NOMO-1 treated with dmso at 0.1 percent for 144 hours (cell line): ENCODE results near the gene DESI1.
"Not testable (repeated sequence)": the region's sequence is repeated elsewhere in the genome, so short reads cannot be mapped to it uniquely, and the experiment has no call there.

Experiments used
- DNase-seq: peaks from one replicate; lab custom pipeline; 2025; ENCODE audit not compliant: unreplicated experiment; lab: John Stamatoyannopoulos, UW

The DESI1 gene

DNA sequence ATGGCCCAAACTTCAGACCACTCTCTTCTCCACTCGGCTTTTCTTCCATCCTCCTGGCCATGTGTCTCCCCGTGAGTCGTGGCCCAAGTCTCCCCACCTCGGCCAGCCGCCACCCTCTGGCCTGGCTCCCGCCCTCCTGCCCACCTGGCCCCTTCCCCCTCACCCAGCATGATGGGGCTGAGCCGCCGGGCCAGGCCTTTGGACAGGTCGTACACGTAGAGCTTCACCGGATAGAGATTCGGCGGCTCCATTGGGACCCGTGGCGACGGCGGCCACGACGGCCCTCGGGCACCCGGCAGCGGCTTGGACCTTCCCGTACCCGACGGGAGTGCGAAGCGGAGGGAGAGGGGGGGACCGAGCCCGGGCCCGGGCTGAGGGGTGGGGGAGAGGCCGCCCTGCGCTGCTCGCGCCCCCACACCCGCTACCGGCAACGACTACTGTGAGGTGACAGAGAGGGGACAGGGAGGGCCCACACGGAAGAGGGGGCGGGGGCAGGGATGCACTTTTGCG is at the start of gene DESI1:
DESI1 (minus strand) TSS at position 455 of the 510 bp plus-strand sequence; CDS start at position 251, 204 bp downstream.
- DNase-seq: no peak

DNA sequence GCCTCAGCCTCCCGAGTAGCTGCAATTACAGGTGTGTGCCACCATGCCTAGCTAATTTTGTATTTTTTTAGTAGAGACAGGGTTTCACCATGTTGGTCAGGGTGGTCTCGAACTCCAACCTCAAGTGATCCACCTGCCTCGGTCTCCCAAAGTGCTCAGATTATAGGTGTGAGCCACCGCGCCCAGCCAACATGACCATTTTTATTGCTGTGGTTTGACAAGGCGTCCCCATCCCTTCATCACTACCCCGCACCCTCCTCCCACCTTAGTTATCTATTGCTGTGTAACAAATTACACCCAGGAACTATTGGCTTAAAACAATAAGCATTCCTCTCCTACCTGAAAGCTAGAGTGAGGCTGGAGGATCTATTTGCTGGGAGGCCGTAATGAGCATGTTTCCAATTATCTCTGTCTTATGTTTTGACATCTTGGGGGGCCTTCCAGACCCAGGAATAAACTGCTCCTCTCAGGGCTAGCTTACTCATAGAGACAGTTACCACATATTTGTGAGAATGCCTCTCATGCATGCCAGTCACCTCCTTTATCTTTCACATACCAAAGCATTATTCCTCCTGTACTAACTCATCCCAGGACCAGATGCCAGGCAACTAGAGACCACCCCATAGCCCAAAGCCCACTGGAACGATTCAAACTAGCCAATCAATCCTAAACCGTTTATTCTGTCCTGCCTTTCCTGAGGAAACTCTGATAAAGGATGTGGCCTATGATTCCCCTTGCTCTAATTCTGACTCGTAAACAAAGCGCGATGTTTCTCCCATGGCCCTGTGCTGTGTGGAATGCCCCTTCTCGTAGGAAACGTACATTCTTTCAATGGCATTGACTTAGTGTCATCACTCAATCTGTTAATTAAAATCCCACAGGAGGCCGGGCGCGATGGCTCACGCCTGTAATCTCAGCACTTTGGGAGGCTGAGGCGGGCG is 48.4 kb upstream of the DESI1 start:
- no peak for DNase-seq

DNA sequence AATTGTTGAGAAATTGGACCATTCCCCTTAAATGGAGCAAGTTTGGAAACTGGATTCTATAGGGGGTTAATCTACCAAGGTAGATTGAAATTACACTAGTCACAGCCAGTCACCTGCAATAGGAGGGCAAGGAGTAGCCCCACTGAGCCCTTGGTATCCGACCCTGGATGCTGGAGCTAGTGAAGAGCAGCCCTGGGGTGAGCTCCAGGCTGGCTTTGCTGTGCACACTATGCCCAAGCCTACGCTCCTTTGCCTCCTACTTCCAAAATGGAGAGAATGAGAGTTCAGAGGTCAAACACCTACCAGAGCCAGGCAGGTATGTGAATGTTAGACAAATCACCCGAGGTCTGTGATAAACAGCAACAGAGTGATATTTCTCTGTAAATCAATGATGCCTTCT is 44.1 kb upstream of the DESI1 start:
- no peak for DNase-seq

DNA sequence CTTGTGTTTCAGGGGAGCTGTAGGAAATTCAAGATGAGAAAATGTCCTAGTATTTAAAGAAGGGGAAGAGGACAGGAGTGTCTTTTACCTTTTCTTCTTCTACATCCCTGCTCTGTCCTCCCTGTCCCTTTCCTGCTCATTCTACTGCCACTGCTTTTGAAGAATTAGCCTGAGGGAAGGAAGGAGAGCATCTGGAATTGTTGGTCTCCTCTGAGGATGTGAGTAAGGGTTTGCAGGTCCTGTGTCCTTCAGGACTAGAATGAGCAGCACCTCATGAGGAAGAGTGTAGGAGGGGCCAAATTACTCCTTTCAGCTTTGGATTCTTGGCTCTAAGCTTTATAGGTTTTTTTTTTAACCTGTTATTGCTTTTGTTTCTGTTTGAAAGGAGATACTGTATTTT is 43.6 kb upstream of the DESI1 start:
- DNase-seq: no peak

DNA sequence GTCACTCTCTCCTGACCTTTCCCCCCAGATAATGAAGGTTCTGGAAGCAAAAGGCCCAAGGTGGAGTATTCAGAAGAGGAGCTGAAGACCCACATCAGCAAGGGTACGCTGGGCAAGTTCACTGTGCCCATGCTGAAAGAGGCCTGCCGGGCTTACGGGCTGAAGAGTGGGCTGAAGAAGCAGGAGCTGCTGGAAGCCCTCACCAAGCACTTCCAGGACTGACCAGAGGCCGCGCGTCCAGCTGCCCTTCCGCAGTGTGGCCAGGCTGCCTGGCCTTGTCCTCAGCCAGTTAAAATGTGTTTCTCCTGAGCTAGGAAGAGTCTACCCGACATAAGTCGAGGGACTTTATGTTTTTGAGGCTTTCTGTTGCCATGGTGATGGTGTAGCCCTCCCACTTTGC is 42.8 kb upstream of the DESI1 start:
- DNase-seq: not testable (repeated sequence)

DNA sequence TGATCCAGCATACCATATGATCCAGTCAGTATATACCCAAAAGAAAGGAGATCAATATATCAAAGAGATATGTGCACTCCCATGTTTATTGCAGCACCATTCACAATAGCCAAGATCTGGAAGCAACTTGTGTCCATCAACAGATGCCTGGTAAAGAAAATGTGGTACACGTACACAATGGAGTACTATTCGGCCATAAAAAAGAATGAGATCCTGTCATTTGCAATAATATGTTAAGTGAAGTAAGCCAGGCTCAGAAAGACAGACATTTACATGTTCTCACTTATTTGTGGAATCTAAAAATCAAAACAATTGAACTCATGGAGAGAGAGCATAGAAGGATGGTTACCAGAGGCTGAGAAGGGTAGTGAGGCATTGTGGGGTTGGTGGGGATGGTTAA is 40.9 kb upstream of the DESI1 start:
- no peak for DNase-seq

DNA sequence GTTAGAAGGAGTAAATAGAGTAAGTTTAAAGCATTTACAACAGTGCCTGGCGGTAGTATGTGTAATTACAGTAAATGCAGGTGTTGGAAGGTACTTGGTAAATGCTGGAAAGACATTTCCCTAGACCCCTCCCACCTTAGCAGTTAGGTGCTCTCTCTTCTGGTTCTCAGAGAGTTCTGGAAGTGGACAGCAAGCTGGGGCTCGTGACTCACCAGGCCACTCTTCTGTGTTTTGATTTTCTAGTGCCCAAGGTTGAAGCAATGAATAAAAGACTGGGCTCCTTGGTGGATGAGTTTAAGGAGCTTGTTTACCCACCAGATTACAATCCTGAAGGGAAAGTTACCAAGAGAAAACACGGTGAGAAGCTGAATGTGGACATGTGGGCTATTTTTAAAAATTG is 40.2 kb upstream of the DESI1 start:
- DNase-seq: no peak

DNA sequence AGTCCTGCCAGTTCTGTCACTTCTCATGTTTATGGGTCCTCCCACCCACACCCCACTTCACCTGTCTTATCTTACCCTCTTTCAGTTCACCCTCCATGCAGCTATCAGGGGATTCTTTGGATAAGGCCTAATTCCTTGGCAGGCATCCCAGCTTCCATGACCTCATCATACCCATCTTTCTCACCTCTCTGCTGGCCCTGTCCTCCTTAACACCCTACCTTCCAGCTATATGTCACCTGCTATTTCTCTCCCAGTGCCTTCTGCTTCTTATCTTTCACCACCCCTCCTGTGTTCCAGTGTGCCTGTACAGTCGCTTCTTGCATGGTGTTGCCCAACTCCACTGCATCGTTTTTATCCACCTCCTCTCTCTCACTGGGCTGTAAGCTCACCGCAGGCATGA is 39.6 kb upstream of the DESI1 start:
- no peak for DNase-seq

DNA sequence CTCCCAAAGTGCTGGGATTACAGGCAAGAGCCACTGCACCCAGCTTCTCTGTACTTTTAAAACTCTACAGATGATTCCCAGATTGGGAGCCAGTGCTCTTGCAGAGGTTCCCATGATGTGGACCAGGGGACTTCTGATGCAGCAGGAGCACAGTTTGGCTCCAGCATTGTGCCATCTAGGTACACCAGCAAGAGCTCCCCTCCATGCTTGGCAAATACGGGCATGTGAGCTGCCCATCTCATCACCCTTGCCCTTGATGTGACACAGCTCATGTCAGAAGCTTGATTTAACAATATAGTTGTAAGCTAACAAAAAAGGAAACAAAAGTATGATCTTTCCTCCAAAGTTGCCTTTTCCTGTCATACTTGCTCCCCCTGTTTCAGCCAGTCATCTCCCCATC is 39.1 kb upstream of the DESI1 start:
- no peak for DNase-seq

DNA sequence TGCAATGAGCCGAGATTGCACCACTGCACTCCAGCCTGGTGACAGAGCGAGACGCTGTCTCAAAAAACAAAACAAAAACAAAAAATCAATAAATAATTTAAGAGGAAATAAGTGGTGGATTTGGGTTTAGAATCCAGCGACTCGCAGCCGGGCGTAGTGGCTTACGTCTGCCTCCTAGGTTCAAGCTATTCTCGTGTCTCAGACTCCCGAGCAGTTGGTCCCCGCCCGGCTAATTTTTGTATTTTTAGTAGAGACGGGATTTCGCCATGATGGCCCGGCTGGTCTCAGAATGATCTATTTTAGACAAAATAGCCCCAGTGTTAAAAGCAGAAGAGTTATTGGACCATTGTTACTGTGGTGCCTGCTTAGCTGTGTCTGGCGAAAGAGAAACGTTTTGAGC is 38.0 kb upstream of the DESI1 start:
- no peak for DNase-seq

DNA sequence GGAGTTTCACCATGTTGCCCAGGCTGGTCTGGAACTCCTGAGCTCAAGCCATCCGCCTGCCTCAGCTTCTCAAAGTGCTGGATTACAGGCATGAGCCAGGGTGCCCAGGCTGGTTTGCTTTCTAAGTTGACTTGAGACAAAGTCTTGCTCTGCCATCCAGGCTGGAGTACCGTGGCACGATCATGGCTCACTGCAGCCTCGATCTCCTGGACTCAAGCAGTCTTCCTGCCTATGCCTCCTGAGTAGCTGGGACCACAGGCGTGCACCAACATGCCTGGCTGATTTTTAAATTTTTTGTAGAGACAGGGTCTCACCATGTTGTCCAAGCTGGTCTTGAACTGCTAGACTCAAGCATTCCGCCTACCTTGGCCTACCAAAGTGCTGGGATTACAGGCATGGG is 36.9 kb upstream of the DESI1 start:
- DNase-seq: no peak

DNA sequence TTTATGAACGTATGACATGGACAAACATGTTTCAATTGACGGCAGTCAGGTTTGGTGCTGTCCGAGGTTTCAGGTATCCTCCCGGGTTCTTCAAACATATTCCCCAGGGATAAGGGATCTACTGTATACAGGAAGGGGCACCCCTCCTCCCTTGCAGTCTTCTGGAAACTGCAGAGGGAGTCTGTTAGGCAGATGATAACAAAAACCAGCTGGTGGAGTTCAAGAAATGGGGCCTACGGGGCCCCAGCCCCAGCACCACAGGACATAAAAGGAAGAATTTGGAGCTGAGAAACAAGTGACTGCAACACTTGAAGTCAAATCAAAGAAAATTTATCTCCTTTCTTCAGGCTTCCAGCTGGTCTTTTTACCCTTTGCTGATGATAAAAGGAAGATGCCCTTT is 35.7 kb upstream of the DESI1 start:
- no peak for DNase-seq

DNA sequence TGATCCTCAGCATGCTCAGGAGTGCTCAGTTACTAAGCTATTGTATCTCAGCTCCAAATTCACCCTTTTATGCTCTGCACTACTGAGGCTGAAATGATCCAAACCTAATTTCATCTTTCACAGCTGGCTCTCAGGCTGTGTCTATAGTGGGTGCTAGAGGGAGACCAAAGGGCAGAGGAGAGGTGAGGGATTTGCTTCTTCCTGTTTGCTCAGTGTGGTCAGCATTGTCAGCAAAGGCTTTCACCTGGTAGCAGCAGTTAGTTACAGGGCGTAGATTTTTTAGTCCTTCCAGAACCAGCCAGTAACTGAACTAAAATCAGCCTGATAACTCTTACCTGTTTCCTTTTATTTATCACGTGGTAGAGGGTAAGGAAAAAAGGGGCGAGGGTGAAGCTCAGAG is 33.5 kb upstream of the DESI1 start:
- DNase-seq: no peak

DNA sequence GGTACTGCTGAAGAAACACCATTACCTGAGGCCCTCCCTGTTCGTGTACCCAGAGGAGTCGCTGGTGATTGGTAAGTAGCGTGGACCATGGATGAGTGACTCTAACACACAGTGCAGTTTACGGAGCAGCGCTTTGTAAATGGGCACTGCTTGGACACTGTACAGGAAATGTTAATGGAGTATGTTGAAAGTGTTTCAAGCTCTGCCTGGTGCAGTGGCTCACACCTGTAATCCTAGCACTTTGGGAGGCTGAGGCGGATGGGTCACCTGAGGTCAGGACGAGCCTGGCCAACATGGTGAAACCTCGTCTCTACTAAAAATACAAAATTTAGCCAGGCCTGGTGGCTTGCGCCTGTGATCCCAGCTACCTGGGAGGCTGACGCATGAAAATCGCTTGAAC is 30.0 kb upstream of the DESI1 start:
- DNase-seq: no peak

DNA sequence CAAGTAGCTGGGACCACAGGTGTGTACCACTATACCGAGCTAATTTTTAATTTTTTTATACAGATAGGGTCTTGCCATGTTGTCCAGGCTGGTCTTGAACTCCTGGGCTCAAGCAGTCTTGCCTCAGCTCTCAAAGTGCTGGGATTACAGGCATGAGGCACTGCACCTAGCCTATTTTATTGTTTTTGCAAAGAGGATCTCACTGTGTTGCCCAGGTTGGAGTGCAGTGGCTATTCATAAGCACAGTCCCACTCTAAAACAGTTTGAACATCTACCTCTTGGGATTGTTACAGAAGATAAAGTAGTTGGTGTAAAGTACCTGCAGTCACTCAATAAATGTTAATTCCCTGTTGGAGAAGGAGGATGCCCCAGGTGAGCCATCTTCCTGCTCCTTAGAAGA is 29.4 kb upstream of the DESI1 start:
- DNase-seq: no peak

DNA sequence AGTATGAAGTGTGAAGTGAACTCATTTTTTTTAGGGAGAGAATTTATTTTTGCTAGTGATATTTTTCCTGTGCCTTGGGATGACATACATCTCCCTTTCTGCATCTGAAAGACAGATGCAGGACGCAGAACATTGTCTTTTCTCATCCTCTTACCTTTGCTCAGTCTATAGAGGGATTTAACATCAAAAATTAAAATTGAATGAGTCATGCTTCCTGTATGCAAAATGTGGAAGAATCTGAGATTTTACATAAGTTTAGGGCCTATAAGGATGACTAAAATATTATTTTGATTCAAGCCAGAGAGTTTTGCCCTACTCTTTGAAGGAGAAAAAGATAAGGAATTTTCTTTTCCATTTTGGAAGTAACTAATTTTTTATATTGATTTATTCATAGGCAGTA is 27.6 kb upstream of the DESI1 start:
- DNase-seq: no peak

DNA sequence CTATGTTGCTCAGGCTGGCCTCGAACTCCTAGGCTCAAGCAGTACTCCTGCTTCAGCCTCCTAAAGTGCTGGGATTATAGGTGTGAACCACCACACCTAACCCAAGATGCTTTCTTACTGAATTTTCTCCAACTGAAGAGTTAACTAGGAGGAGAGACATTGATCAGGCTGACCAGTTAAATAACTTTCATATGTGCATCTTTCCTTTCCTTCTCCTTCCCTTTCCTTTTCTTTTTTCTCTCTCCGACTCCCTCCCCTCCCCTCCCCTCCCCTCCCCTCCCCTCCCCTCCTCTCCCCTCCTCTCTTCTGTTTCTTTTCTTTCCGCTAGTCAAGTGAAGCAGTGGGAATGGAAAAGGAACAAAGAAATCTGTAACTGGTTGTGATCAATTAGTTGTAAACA is 26.9 kb upstream of the DESI1 start:
- DNase-seq: no peak

DNA sequence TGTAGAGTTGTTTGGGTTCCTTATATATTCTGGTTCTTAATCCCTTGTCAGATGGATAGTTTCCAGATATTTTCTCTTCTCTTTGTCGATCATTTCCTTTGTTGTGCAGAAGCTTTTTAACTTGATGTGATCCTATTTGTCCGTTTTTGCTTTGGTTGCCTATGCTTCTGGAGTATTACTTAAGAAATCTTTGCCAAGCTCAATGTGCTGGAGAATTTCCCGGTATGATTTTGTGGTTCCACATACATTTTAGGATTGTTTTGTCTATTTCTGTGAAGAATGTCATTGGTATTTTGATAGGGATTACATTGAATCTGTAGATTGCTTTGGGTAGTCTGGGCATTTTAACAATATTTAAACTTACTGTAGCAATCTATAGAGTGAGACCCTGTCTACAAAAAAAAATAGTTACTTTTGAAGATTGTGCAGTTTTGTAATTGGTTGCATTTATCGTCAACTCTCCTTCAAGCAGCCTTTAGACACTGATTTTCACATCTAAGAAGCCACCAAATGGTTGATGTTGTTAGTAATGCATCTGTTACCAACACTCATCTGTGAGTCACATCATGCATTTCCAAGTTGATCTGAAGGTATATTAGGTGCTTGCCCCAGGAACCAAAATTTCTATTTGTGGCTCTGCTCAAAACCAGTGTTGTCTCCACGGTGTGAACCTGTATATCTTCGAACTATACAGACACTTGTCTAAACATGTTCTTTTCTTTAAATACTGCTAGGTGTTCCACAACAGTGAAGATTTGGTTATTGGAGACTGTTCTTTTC is 21.7 kb upstream of the DESI1 start:
- DNase-seq: no peak

DNA sequence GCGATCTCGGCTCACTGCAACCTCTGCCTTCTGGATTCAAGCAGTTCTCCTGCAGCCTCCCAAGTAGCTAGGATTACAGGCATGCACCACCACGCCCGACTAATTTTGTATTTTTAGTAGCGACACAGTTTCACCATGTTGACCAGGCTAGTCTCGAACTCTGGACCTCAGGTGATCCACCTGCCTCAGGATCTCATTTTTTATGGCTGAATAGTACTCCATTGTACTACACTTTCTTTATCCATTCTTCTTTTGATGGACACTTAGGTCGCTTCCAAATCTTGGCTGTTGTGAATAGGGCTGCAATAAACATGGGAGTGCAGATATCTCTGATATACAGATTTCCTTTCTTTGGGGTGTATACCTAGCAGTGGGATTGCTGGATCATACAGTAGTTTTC is 21.0 kb upstream of the DESI1 start:
- no peak for DNase-seq

DNA sequence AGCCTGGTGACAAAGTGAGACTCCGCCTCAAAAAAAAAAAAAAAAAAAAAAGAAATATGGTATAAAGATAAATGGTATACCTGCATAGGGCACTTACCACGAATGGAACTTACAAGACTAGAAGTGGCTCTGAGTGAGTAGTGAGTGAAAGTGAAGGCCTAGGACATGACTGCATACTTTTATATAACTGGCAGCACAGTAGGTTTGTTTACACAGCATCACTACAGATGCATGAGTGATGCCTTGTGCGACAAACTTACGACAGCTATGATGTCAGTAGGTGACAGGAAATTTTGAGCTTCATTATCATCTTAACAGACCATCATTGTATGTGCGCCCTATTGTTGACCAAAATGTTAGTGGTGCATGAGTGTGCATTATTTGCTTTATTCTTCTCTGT is 17.9 kb upstream of the DESI1 start:
- DNase-seq: no peak

DNA sequence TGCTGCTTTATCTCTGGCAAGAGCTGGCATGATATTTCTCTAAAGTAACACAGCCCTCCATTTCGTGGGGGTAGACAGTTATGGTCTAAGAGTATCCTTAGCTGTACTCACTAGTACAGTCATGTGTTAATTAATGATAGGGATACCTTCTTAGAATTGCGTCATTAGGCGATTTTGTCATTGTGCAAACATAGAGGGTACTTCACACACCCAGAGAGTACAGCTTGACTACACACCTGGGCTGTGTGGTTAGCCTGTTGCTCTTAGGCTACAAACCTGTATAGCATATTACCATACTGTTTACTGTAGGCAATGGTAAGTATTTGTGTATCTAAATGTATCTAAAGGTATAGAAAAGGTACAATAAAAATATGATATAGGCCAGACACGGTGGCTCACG is 17.3 kb upstream of the DESI1 start:
- no peak for DNase-seq

DNA sequence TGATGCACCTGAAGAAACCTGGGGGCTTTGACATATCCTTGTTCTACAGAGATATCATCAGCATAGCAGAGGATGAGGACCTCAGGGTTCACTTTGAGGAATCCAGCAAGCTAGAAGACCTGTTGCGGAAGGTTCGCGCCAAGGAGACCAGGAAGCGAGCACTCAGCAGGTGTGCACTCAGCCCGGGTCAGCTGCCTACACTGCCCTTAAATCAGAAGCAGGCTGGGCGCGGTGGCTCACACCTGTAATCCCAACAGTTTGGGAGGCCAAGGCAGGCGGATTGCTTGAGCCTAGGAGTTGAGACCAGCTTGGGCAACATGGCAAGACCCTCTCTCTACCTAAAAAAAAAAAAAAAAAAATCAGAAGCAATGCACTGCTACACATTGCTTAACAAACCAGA is 16.8 kb upstream of the DESI1 start:
- DNase-seq: not testable (repeated sequence)
